Activated T-cell treated with anti-CD3 and anti-CD28 coated beads, Interleukin-2, amount 50 U/mL, for 1 hour (primary cell): ENCODE data around the gene PRKAG2.

Experiments
- DNase-seq: peaks from one replicate; pipeline ENCODE4 v3.0.0-alpha.2; 2020

PRKAG2 gene

GRCh38 chr7:151631570-151631952 is 245.4 kb downstream of the PRKAG2 start:
- no peak for DNase-seq

DNA sequence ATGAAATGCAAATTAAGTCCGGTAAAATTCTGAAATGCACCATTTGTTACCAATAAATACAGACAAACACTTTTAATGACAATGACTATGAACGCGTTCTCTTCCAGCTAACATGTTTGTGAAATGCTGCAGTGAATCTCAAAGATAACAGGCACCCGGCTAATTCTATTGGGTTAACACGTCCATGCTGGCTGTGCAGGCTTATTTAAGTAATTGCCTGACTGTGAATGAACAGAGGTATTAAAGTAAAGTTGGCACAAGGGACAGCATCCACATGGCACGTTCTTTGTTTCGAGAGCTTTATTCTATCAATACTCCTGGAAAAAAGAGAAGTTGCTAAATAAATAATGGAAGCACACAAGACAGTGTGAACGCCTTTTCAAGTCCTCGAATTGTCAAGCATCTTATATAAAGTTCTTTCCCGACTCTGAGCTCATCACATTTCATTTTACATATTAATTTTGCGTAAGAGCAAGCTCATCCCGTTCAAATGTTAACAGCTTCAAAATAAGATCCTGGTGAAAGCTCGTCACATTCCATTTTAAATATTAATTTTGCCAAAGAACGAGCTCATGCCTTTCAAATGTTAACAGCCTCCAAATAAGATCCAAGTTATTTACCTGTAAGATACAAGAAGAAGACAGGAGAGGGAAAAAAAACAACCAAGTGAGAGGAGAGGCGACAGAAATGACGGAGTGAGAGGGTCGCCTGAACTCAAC is 245.9 kb downstream of the PRKAG2 start:
- no peak for DNase-seq

GRCh38 chr7:151630358-151630757 is 246.6 kb downstream of the PRKAG2 start:
- no peak for DNase-seq

DNA sequence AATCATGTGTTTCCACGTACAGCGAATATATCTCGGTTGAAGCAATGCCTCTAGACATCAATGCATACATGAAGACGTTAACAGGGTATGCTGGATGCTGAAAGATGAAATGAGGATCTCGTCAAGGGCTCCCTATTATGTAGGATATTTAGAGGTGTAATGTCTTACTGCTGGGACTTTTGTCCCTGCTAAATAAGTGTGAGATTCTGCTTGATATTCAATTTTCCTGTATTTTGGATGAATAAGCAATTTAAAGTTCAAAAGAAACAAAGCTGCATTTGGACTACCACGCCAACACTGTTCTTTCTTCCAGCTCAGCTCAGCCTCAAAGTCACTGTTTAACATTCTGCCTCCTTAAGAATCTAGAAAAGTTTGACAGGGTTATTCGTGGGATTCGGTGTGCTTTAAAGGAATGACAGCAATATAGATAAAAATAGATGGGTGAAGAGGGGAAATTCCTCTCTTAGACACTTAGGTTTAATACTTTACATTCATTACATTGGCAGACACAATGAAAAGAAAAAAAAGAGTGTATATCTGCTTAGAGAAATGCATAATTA is 247.1 kb downstream of the PRKAG2 start:
- no peak for DNase-seq

- no peak for DNase-seq
Observed at GRCh38 chr7:151628846-151629604, 247.9 kb downstream of the PRKAG2 start.

GRCh38 chr7:151626422-151627115 is 250.3 kb downstream of the PRKAG2 start:
- DNase-seq, result no peak

DNA sequence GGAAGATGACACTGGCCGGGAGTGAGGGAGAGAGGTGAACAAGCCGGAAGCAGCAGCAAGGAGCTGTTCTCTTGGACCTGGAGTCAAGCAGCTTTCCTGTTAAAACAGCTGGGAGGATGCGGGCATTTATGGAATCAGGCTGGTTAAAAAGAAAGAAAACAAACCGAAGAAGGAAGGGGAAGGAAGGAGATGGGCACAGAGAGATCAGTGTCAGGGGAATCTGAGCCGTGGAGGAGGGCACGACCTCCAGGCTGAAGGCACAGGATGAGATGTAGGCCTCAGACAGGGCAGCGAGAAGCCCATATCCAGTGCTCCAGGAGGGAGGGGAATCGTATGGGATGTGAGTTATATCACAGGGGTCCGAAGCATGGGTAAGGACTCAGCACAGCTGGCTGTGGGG is 251.3 kb downstream of the PRKAG2 start:
- DNase-seq, result no peak

DNA sequence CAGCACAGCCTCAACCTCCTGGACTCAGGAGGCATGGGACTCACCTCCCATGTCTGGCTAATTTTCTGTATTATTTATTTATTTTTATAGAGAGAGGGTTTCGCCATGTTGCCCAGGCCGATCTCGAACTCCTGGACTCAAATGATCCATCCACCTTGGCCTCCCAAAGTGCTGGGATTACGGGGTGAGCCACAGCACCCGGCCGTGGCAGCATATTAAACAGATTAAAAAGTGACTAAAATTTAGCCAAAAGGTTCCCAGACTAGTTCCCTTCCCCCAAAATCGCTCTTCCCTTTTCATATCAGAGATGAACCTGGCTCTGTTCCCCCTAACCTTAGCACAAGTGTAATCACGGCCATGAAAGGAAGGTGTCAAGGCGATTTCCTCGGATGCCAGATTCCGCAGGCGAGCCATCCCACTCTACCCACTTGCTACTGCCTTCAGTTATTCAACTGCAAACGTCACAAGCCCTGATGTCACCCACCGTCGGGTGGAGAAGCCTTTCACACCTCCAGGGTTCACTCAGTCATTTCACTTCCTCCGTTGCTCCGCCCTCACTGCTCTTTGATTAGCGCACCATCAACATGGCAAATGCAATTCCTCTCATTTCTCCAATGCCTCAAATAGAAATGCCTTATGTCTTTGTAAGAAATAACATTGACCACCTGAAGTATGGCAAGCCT is 252.5 kb downstream of the PRKAG2 start:
- DNase-seq, result no peak

DNA sequence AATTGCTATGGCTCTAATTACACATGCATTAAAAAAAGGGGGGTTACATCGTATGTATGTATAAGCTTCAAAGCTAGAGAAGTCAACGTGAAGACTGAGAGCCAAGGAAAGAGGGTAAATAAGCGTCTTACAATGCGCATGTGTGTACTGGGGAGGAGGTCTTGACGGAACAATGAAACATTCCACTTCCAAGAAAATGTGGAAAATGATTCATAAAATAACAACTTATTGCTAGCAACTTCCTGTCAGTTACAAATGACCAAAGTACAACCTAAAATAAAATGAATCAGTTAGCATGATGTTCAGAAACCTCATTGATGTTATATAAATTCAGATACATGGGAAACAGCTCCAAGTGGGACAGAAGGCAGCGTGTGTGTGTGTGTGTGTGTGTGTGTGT is 253.1 kb downstream of the PRKAG2 start:
- DNase-seq, result no peak

- no peak for DNase-seq
Observed at GRCh38 chr7:151621961-151622360, 255.0 kb downstream of the PRKAG2 start.

DNA sequence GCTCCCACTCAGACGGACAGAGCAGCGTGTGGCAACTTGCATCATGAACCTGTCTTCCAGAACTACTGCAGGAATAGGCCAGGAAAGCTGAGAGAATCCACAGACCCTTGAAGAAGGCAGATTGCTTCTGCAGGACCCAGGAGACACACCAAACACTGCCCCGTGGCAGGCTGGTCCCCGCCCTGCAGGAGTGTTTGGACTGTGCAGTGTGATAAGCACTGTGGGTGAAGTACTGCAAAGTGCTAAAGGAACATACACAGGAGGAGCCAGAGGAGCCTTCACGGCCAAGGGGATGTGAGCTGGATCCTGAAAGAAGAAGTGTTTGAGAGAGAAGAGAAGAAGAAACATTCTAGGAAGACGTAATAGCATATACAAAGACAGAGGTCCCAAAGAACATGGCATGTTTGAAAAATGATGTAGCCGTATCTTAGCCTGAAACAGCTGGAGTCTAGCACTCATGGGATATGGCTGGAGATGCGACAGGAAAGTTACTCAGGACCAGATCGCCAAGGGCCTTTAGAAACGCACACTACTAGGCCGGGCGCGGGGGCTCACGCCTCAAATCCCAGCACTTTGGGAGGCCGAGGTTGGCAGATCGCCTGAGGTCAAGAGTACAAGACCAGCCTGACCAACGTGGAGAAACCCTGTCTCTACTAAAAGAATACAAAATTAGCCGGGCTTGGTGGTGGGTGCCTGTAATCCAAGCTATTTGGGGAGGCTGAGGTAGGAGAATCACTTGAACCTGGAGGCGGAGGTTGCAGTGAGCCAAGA is 260.3 kb downstream of the PRKAG2 start:
- DNase-seq, result no peak

DNA sequence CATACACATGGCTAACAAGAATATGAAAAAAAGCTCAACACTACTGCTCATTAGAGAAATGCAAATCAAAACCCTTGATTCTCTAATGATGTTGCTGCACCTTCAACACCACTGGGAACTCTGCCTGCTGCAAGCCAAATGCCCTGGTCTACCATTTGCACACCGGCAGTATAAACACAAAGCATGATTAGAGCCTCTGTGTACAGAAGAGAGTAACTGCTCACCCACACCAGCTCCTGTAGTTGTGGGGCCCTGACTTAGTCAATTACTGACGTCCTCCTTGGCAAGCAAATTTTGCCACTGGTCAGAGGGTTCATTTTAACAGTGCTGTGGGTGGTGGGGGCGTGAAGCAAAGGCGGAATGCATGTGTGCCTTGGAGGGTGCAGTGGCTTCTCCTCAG is 261.1 kb downstream of the PRKAG2 start:
- no peak for DNase-seq

DNA sequence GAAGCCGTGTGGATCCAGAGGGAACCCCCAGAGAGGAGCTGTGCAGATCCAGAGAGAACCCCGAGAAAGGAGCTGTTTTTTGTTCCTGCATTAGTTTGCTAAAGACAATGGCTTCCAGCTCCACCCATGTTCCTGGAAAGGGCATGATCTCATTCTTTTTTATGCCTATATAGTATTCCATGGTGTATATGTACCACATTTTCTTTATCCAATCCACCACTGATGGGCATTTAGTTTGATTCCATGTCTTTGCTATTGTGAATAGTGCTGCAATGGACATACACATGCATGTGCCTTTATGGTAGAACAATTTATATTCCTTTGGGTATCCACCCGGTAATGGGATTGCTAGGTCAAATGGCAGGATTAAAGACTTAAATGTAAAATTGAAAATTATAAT is 261.9 kb downstream of the PRKAG2 start:
- no peak for DNase-seq

DNA sequence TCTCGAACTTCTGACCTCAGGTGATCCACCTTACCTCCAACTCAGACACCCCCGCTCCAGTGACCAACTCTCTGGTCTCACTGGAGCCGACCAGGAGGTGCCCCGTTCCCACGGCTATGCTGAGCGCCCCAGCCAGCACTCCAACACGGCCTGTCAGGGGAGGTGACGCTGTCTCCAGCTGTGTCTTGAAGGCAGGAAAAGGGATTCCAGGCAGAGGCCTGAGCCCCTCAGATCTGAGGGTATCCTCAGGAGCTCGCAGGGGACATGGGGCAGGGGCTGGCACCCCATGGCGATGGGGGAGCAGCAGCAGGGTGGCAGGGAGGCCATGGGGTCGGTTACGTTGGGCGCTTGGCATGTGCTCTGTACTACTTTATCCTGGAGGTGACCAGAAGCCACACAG is 262.9 kb downstream of the PRKAG2 start:
- no peak for DNase-seq

DNA sequence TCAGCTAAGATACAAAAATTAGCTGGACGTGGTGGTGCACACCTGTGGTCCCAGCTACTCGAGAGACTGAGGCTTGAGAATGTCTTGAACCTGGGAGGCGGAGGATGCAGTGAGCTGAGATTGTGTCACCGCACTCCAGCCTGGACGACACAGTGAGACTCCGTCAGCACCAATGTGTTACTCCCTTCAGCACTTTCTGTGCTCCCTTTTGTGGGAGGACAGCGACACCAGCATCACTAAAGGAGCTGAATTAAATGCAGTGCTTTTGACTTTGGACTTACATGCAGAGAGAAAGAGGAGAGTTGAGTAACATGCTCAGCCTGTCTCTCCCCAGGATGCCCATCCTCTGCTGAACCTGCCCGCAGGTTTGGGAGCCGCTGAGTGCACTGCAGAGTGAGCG is 265.0 kb downstream of the PRKAG2 start:
- no peak for DNase-seq

DNA sequence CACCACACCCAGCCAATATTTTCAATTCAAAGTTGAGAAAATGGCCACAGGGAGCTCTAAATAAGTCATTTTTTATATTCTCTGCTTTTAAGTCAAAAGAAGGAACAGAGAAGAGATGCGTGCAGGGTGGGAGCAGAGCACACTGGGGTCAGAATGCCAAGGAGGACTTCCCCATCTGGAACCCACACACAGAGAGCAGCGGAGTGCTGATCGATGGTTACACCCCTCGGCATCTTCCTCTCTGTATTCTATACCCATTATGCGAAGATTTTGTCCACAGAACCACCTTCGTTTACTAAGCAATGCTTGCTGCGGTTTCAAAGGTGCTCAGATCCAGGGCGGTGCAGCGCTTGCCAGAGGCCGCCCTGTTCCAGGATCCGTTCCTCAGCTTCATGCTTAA is 265.9 kb downstream of the PRKAG2 start:
- DNase-seq, result no peak

- no peak for DNase-seq
Observed at GRCh38 chr7:151608031-151608551, 268.8 kb downstream of the PRKAG2 start.

DNA sequence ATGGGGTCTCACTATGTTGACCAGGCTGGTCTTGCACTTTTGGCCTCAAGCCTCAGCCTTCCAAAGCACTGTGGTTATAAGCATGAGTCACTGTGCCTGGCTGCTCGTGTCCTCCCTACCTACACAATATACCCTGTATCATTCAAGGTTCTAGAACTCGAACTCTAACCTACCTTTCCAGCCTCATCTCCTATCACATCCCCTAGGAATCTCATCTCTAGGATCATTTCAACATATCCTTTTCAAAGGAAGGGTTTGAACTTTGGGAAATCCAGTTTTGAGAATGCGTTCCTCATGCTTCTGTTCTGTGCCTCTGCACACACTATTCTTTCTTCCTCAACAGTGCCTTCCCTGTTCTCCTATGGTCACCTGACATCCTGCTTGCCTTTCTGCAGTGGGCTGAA is 269.4 kb downstream of the PRKAG2 start:
- DNase-seq, result no peak

DNA sequence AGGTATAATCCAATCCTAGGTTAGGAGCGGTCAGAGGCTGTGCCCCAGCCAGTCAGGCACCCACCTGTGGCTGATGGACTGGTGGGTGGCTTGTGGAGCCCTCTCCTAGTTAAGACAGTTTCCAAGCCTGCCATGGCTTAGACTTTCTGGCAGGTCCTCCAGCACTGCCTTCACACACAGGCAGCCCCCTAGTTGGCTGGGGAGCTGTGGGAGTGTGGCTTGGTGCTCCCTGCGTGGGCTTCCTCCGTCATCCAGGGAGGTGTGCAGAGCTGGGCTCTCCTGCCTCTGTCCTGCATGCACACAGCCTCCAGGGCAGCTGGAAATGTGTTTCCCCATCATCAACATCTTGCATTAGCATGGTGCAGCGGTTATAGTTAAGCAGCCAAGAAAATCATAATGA is 273.0 kb downstream of the PRKAG2 start:
- DNase-seq, result no peak

DNA sequence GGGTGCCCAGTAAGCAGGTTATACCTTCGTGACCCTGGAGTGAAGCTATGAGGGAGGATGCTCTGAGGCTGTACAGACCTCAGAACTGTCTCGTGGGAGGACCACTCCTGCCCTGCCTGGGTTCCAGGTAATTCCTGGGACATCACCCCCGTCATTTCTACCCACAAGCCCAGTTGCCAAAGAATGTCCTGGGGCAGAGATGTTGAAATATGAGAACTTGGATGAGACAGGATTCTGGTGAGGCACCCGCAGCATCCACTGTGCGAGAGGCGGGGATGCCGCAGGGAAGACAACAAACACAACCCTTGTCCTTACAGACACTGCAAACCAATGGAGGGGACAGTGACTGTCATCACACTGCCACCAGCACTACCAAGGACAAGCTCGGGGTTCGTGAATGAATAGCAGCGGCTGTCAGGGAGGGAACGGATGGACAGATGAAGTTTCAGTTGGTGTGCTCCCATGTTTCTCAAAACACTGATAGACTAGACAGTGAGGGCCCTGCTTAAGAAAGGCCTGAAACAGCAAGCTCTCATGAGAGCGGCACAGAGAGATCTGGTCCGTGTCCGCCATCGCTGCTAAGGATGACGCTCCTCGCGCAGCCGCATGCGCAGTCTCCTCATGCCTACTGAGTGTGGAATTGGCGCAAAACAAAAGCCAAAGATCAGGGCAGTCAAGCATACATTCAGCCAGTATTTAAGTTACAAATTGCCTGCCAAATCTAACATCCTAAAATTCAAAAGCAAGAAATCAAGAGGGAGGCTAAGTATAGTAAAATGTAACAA is 275.2 kb downstream of the PRKAG2 start:
- no peak for DNase-seq

- DNase-seq, result no peak
Observed at GRCh38 chr7:151600331-151600730, 276.6 kb downstream of the PRKAG2 start.
